SW 1271 (cell line): ENCODE results near the gene TMPRSS9.

ENCODE experiments used
- DNase-seq, 2 experiments: peaks; one replicate each; lab custom pipeline; 2025; lab: John Stamatoyannopoulos, UW

Gene TMPRSS9

DNA sequence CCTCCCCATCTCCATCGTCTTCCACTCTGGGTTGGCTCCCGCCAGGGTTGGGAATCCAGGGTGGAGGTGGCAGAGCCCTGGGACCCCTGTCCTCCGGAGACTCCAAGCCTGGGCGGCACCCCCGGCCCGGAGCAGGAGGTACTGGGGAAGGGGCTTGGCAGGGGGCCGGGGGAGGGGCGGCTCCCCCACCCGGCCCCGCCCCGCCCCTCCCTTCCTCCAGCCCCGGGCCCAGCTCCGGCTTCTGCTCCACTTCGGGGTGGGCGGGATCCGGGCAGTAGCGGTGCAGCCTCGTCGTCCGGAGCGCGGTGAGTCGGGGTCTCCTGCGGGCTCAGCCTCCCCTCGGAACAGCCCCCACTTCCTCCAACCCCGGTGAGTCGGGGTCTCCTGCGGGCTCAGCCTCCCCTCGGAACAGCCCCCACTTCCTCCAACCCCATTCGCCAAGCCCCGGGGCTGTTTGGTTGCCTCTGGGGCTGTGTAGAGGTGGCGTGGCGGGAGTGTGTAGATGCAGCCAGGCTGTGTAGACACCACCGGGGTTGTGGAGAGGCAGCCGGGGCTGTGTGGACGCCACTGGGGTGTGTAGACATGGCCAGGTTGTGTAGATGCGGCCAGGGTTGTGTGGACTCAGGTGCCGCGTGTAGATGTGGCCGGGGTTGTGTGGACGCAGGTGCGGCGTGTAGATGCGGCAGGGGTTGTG lies at the start of gene TMPRSS9:
Gene TMPRSS9 (plus strand): TSS at position 274 of the 694 bp plus-strand sequence. CDS start 29,521 bp downstream, outside the sequence.
- no peak for DNase-seq

DNA sequence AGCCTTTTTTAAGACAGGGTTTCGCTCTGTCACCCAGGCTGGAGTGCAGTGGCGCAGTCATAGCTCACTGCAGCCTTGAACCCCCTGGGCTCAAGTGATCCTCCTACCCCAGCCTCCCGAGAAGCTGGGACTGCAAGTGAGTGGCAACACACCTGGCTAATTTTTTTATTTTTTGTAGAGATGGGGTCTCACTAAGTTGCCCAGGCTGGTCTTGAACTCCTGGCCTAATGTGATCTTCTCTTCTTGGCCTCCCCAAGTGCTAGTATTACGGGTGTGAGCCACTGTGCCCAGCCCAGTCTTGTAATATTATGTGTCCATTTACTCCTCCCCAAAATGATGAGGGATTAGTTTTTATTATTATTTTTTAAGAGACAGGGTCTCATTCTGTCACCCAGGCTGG lies 49.0 kb upstream of the TMPRSS9 start:
- no peak for DNase-seq

DNA sequence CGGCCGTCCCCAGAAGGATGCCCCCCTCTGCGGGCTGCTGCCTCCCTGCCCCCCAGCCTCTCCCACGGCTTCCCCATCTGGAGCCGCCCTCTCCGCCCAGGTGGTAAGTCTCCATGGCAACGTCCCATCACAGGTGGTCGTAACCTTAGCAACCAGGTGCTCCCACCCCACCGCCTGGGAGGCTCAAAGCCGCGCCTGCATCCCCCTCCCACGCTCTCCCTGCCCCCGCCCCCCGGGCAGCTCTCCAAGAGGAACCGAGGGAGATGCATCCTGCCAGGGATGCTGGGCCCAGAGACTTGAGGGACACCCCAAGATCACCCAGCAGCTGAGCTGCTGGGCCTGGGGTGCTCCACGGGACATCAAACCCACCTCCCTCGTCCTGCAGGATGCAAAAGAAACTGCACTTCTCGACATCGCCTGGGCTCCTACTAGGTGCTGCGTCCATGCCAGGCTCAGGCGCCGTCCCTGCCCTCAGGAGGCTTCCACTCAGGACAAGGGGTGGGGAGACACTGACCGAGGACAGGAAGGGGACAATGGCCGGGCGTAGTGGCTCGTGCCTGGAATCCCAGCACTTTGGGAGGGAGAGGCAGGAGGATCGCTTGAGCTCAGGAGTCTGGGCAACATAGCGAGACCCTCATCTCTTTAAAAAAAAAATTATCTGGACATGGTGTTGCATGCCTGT lies 47.1 kb upstream of the TMPRSS9 start:
- DNase-seq: no peak

DNA sequence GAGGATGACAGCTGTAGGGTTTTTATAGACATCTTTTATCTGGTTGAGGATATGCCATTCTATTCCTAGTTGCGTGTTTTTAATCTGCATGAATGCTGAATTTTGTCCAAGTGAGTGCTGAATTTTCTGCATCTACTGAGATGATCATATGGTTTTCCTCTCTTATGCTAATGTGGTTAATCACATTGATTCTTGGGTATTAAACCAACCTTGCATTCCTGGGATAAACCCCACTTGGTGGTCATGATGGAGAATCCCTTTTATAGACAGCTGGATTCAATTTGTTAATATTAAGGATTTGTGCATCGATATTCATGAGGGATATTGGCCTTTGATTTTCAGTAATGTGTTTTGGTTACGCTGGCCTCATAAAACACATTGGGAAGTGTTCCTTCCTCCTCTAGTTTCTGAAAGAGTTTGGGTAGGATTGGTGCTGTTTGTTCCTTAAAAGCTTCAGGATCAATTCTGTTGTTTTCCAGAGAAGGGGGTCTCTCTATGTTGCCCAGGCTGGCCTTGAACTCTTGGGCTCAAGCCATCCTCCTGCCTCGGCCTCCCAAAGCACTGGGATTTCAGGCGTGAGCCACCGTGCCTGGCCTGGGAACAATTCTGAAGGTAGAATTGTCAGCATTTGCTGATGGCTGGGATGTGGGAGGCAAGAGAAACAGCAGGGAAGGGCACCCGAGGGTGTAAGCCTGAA lies 44.8 kb upstream of the TMPRSS9 start:
- DNase-seq: no peak

DNA sequence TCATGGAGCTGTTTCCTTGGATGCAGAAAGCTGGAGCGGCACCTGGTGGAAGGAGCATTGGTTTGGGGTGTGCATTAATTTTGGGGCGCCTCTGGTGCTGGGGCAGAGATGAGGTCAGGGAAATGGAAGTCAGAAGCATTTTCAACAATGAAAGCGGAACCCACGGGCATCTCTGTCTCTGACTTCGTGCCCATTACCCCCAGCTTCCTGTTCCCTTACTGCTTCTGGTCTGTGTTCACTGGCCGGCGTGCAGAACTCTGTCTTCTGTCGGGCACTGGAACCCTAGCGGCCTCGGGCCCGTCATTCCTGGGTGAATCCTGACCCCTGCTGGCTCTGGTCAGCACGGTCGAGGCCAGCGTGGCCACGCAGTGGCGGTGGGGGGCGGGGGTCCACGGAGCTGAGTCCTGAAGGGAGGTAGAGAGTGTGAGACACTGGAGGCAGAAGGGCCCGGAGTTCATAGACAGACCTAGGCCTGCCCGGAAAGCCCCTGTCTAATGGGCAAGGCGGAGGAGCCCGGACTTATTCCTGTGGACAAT lies 44.2 kb upstream of the TMPRSS9 start:
- DNase-seq: no peak

DNA sequence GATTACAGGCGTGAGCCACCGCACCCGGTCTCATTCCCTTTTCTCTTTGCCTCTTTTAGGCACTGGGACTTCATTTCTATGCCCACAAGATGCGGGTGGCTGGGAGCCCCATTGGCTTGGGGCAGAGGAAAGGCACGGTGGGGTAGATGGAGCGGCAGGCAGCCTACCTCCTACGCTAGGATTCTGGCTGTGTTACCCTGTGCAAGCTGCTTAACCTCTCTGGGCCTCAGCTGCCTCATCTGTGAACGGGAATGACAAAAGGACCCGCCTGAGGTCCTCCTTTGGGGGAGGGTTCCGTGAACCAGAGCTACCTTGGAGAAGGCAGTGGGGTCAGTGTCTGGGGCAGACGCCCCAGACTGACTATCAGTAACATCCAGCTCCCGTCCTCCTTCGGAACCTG lies 42.8 kb upstream of the TMPRSS9 start:
- DNase-seq: no peak

DNA sequence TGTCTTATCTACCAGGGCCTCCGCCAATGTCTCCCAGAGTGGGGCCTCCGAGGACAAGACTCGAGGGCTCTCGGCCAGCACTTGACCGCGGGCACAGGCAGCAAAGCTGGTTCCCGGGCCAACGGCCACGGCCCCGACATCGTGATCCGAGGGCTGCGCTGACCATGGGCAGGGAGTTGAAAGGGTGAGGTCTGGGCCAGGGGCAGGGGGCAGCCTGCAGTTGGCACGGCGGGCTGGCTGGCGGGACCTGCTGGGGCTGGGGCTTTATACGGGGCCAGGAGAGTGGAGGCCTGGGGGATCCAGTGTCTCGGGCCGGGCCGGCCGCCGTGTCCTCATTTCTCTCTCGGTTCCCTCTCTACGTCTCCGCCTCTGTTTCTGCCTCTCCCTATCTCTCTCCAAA lies 42.3 kb upstream of the TMPRSS9 start:
- no peak for DNase-seq

DNA sequence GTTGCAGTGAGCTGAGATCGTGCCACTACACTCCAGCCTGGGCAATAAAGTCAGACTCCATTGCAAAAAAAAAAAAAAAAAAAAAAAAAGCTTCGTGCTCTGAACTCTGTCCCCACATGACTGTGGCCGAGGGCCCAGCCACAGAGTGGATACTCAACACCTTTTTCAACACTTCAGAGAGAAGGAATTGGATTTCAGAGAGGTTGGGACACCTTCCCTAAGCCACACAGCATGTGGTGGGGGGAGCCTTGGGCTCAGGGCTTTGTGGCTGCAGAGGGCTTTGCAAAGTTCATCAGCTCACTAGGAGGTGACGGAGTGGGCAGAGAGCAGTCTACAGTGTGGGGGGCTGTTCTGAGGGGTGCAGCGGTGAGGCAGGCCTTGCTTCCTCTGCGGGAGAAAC lies 41.1 kb upstream of the TMPRSS9 start:
- DNase-seq: no peak

DNA sequence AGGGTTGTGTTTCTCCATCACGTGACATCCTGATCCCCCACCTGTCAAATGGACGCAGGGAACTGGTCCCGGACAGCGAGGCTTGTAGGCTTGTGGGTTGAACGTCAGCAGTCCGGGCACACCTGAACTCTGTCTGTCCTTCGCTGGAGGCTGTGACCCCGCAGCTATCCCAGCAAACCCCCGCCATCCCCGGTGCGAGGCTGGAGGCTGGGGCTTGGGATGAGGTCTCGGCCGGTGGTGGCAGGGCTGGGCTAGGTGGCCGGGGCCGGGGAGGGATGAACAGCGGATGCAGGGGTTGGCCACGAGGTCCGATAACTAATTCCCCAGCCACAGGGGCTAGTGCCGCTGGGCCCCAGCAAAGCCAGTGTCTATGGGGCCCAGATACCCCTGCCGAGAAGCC lies 40.5 kb upstream of the TMPRSS9 start:
- DNase-seq: no peak

DNA sequence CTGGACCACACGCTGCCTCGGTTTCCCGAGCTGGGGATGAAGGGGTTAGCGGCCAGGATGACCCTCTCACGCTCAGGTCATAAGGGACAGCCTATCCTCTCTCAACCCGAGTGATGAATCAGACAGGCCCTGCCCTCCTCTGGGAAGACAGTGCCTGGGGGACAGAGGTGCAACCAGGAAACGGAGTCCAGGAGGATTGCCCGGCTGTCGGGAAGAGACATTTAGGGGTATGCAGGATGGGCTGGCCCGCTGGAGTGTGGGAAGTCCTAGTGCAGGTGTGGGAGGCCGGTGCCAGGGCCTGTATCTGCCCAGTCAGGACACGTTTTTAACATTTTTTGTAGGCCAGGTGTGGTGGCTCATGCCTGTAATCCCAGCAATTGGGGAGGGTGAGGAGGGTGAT lies 40.0 kb upstream of the TMPRSS9 start:
- no peak for DNase-seq

DNA sequence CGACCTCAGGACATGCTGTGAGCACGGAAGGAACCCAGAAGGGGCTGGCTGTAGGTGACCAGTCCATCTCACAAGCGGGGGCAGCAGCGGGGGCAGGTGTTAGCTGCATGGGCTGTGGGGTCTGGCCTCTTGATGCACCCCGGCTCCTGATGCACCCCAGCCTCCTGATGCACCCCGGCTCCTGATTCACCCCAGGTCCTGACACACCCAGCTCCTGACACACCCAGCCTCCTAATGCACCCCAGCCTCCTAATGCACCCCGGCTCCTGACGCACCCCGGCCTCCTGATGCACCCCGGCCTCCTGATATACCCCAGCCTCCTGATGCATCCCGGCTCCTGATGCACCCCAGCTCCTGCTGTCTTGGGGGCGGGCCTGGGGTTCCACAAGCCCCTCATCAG lies 39.1 kb upstream of the TMPRSS9 start:
- DNase-seq: no peak

DNA sequence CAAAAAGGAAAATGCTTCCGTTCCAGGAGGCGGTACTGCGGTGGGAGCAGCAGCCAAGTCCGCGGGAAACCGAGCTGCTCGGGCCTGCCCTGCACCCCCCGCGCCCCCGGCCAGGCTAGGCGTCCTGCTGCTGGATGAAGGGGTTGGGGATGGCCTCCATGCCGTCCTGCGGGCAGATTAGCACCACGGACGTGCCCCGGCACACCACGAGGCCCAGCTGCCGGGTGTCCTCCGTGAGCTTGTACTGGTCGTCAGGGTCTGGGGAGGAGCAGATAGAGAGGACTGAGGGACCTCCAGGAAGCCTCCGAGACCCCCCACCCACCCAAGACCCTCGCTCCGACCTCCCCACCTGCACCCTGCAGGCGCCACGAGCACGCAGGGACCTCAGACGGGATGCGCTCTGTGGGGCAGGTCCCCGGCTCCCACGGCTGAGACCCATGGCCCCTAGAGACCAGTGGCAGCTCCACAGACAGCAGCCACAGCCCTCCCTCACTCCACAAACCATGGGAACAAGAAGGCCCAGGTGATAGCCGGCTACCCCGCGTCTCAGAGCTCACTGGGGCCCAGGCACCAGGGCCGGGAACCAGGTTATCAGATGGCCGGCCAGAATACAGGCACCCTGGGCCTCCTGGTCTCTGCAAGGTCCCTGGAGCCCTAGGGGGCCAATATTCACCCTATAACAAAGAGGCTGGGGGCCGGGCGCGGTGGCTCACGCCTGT lies 38.3 kb upstream of the TMPRSS9 start:
- no peak for DNase-seq

DNA sequence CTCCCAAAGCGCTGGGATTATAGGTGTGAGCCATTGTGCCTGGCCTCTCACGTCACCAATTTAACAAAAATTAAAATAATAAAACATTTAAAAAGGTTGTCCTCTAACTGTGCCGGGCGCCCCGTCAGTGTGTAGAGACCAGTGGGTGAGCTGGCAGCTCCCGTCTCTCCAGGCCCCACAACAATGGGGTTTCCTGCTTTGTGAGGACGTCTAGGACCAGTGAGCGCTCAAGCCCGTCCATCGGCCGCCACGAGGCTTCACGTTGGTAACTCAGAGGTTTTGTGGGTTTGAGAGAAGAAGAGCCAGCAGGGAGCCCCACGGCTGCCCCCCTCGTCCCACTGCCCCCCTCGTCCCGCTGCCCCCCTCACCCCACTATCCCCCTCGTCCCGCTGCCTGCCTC lies 36.4 kb upstream of the TMPRSS9 start:
- DNase-seq: no peak

DNA sequence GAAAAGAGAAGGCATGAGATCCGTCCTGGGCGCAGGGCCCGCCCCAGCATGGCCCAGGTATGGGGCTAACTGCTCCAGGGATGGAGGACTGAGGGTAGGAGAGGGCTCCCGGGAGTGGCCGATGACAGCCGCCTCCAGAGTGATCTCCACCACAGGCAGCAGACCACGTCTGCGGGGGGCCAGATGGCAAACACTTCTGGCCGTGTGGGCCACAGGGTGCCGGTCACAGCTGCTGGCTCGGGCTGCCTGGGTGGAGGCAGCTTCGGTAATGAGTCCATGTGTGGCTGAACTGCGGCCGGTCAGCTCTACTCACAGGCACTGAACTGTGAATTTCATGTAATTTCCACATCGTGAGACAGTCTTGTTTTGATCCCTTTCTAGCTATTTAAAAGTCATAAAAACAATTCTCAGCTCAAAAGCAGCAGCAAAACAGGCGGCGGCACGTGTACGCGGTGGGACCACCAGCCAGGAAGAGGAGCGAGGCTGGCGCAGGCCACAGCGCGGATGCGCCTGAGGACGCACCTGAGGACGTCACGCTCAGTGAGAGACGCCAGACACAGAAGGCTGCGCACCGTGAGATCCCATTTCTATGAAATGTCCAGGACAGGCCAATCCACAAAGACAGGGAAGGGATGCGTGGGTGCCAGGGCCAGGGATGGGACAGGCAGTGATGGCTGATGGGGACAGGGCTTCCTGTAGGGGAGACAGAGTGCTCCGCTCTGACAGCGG lies 35.7 kb upstream of the TMPRSS9 start:
- DNase-seq: no peak

DNA sequence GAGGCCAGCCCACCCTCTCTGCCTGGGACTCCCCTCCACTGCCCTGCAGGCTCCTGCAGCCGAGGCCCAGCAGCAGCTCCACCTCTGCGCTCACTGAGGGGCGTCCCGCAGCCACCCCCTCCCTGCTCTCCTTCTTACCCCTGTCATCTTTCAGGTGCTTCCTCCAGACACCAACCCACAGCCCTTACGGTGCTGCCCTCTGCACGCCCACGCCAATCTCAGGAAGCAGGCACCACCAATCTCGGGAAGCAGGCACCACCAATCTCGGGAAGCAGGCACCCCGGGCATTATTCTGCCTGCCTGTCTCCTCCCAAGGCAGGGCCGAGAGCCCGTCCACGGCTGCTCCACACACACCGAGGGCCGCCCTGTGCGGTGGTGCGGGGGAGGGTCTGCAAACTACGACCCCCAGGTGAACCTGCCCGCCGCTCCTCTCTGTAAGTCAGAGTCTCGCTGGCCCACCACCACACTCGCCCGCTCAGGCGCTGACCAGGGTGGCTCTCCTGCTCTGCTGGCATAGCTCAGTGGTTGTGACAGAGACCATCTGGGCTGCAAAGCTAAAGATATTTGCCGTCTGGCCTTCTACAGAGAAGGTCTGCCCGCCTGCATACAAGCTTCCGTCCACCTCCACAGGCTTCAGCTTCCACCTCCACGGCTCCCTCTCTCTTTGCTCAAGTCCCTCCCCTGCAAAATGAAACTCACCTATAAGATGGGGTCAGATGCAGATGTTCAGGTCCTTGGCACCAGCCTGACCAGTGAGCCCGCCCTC lies 34.6 kb upstream of the TMPRSS9 start:
- DNase-seq: no peak

DNA sequence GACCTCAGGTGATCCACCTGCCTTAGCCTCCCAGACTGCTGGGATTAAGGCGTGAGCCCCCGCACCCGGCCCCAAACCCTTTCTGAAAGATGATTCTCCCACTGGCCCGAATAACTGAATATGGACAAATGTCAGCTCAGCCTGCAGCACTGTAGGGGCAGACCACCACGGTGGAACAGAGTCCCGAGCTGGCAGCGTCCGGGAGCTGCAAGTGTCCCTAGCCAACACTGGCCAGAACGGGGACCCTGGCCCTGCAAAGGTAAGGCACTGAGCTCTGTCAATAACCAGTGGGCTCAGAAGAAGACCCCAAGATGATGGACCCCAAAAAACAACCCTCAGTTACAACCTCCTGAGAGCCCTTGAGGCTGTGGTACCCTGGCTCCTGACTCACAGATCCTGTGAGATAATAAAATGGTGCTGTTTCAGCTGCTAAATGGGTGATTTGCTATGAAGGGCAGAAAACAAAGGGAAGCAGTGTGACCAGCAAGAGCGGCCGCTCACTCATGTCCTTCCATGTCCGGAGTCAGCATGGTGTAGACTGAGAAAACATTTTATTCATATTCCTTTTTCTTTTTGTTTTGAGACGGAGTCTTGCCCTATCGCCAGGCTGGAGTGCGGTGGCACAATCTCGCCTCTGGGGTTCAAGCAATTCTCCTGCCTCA lies 33.2 kb upstream of the TMPRSS9 start:
- DNase-seq: no peak

DNA sequence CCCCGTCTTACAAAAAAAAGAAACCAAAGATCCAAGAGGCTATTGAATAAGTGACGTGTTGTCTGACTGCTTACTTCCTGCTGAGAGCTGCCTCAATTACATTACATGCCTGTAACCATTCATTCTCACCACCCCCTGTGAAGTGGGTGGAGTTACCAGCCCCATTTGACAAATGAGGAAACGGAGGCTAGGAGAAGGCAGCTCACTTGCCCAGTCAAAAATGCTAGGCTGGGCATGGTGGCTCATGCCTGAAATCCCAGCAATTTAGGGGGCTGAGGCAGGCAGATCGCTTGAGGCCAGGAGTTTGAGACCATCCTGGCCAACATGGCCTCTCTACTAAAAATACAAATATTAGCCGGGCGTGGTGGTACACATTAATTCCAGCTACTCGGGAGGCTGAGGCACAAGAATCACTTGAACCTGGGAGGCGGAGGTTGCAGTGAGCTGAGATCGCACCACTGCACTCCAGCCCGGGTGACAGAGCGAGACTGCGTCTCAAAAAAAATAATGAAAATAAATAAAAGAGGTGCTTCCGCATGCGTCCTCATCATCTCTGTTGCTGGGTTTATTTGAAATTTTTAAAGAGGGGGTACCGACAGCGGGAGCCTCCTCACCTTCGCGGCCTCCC lies 32.2 kb upstream of the TMPRSS9 start:
- peak in 1 of 2 experiments; percentile 55 for DNase-seq

DNA sequence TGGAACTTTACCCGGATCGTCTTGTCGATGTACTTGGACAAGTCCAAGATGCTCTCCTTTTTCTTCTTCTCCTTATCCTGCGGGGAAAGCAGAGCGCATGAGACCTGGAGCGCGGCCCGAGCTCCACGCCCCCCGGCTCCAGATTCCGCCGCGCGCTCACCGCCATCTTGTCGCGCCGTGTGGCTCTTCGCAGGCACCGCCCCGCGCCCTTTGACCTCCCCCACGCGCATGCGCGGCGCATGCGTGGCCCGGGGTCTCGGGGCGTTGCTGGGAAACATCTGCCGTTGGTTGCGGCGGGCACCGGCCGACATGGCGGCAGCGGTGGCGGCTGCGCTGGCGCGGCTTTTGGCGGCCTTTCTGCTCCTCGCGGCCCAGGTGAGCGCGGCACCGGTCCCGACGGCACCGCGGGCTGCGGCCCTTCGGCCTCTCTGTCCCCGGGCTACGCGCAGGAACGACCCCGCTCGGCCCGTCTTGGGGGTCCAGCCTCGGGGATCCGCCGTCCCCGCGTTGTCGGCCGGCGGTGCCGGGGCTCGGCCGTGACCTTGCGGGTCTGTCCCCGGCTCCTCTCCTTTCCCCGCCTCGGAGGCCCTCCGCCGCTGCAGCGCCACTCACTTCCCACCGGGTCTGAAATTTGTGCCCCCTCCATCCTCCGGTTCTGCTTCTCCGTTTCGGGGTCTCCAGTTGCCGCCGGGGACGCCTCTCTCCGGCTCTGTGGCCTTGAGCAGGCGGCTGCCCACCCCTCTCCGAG lies 31.5 kb upstream of the TMPRSS9 start, which contains the start of the genes LSM7 and SPPL2B:
Gene LSM7 (minus strand): TSS at position 186 of the 748 bp plus-strand sequence. CDS start 20 bp downstream, at position 166.
Gene SPPL2B (plus strand): TSS at position 284 of the 748 bp plus-strand sequence. CDS start 26 bp downstream, at position 310.
- peak; percentile 29 to 76 for DNase-seq

DNA sequence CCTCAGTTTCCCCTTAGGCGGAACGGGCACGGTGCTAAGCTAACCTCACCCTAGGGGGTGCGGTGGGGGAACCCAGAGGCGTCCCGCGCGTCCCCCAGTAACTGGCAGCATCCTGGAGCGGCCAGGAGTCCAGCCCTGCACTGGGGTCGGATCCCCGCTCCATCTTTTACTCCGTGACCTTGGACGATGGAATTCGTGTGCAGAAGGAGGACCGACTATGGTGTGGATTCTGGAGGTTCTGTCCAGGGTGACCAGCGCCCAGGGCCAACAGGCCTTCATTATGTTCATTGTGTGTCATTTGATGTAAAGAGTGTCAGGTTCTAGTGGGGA lies 31.0 kb upstream of the TMPRSS9 start:
- DNase-seq: no peak
